Measurements from ENCODE around the gene VPS33A. TPM values are rescaled to one million over a fixed set of nuclear protein-coding genes. Genes with fewer than 3 reads are reported as not detected.
A peak's percentile ranks its signal among the peaks of the same experiment; 100 is the strongest.

Gene VPS33A
- total and polyA plus RNA-seq, 2 of the 13 experiments (the other 11 are each of a cell fraction or from before 2014, with no cell fraction given): 11.0 to 43.6 TPM

GRCh38 chr12:122199484-122200355 lies 66.6 kb downstream of the VPS33A start:
- no peak for FAIRE-seq
- POLR2A ChIA-PET: no interaction called here

GRCh38 chr12:122197612-122197966 lies 68.7 kb downstream of the VPS33A start:
- Histone ChIP-seq H3K4me3 (replicated peaks in 1 of 3; ENCODE audit: insufficient read depth in 1 of 3, low read depth in 2 of 3, low read length in 3 of 3) (no peak overlapping the region), H3K79me2 (ENCODE audit: insufficient read depth, low read length) (no peaks in the 10 kb centered on the region), H3K9me3 (ENCODE audit: low read length) (no peaks in the 10 kb centered on the region), H3K36me3 (replicated peaks in 1 of 2; ENCODE audit: control insufficient read depth in 1 of 2, insufficient read depth in 2 of 2, low read length in 2 of 2) (no peaks in the 10 kb centered on the region), H3K4me1 (ENCODE audit: insufficient read depth, low read length) (peaks cover 53% of the 10 kb centered on the region), H2AFZ (ENCODE audit: low read length) (no peak overlapping the region), H3K4me2 (ENCODE audit: low read depth, low read length) (peak overlapping the region; percentile 10; the same call in 1 of the 2 replicates), H3K9ac (ENCODE audit: insufficient read depth, low read depth, low read length) (no peak overlapping the region), H3K27ac (ENCODE audit: extremely low read length, insufficient read depth, low read length) (no peak overlapping the region), H4K20me1 (ENCODE audit: insufficient read depth, low read length) (no peaks in the 10 kb centered on the region), H3K27me3 (ENCODE audit: control insufficient read depth in 1 of 2, insufficient read depth in 2 of 2, low read length in 2 of 2) (peaks cover 2 to 64% of the 10 kb centered on the region in 2 experiments)
- WGBS (ENCODE audit: low lambda C conversion rate): 41% methylated on average over 1 of the region's 1 CpG
- intact Hi-C loops (cut with micrococcal nuclease; ENCODE audit: unreplicated experiment): no loop called here
- CTCF ChIA-PET (ENCODE audit: low intra/inter-chr PET ratio, low total read pairs): no interaction called here
- DNase-seq (ENCODE audit: low spot score): no peak
- FAIRE-seq: no peak
- POLR2A ChIA-PET: no interaction called here
- ATAC-seq: no peak
- no TSS peak for BruUV-seq (replicated peaks)
- in situ Hi-C loops (cut with HindIII; ENCODE audit: extremely low pct_ligation_motif_present, low pct_unique_long_range_greater_than_20kb): loop anchor here (5.0 kb wide), 1 partner anchor 55 kb away; no protein-coding TSS in a partner anchor
- TF ChIP-seq ZNF264 (CRISPR knock-in tag; IDR thresholded peaks at IDR 0.05) (no peak), ZNF619 (CRISPR knock-in tag; IDR thresholded peaks at IDR 0.05) (no peak)

More at GRCh38 chr12:122199484-122200355, 66.6 kb downstream of the VPS33A start:
- peak overlapping the region; percentile 76 for H3K4me2 ChIP-seq (ENCODE audit: low read depth, low read length)
- TF ChIP-seq ATRX (CRISPR knock-in tag; IDR thresholded peaks at IDR 0.05; ENCODE audit: borderline replicate concordance): no peak
- 0 out of 2 replicates have a peak, but pooled peaks have one; percentile 25 for TF ChIP-seq MNT (IDR thresholded peaks at IDR 0.05)
- no peaks in the 10 kb centered on the region for H3K9me3 ChIP-seq (ENCODE audit: low read length)
- H3K9ac ChIP-seq (ENCODE audit: insufficient read depth, low read depth, low read length): no peak overlapping the region
- no peak overlapping the region for H3K27ac ChIP-seq (ENCODE audit: extremely low read length, insufficient read depth, low read length)
- DNase-seq (ENCODE audit: low spot score) (no peak), ATAC-seq (peak; percentile 10)
- H3K27me3 ChIP-seq (ENCODE audit: control insufficient read depth in 1 of 2, insufficient read depth in 2 of 2, low read length in 2 of 2): peaks cover 6 to 79% of the 10 kb centered on the region in 2 experiments
- H3K4me1 ChIP-seq (ENCODE audit: insufficient read depth, low read length): peaks cover 59% of the 10 kb centered on the region
- H3K4me3 ChIP-seq (replicated peaks in 1 of 3; ENCODE audit: insufficient read depth in 1 of 3, low read depth in 2 of 3, low read length in 3 of 3): peak overlapping the region in 1 of 3 experiments; percentile 63; a peak in 1 of 6 replicates
- WGBS (ENCODE audit: low lambda C conversion rate): 38% methylated on average over 23 of the region's 29 CpGs
- intact Hi-C loops (cut with micrococcal nuclease; ENCODE audit: unreplicated experiment): no loop called here
- no peaks in the 10 kb centered on the region for H3K36me3 ChIP-seq (replicated peaks in 1 of 2; ENCODE audit: control insufficient read depth in 1 of 2, insufficient read depth in 2 of 2, low read length in 2 of 2)
- in situ Hi-C loops (cut with HindIII; ENCODE audit: extremely low pct_ligation_motif_present, low pct_unique_long_range_greater_than_20kb): loop anchor here (5.0 kb wide), 1 partner anchor 57 kb away; no protein-coding TSS in a partner anchor
- H2AFZ ChIP-seq (ENCODE audit: low read length): no peak overlapping the region
- no TSS peak for BruUV-seq (replicated peaks)
- CTCF ChIA-PET (ENCODE audit: low intra/inter-chr PET ratio, low total read pairs): no interaction called here
- no peaks in the 10 kb centered on the region for H4K20me1 ChIP-seq (ENCODE audit: insufficient read depth, low read length)
- H3K79me2 ChIP-seq (ENCODE audit: insufficient read depth, low read length): no peaks in the 10 kb centered on the region

Measured in HepG2 (cell line).